Epidermal melanocyte (primary cell): ENCODE data around the gene FAM20C.
"Not testable (repeated sequence)": the region's sequence is repeated elsewhere in the genome, so short reads cannot be mapped to it uniquely, and the experiment has no call there.

Experiments used
- DNase-seq: peaks from one replicate; pipeline ENCODE4 v3.0.0; 2011; ENCODE audit warnings: low spot score; ENCODE audit not compliant: insufficient read length

FAM20C gene

DNA sequence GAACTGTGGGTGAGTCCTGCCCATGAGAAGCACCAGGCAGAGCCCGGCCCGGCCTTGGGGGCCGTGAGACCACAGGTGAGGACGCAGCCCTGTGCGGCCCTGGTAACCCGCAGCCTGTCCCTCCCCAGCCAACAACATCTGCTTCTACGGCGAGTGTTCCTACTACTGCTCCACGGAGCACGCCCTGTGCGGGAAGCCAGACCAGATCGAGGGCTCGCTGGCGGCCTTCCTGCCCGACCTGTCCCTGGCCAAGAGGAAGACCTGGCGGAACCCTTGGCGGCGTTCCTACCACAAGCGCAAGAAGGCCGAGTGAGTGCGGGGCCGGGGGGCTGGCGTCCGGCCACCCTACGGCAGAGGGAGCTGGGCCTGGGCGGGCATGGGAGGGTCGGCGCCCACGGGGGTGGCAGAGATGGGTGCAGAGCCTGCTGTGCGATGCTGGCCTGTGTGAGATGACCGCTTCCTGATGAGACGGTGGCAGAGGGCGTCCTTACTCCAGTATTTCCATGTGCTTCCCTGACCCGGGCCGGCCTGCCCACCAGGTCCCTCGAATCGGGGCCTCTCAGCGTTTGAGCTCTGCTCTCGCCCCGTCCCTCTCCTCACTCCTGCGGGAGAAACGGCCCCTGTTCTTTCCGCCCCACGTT lies 63.5 kb downstream of the FAM20C start:
- DNase-seq: no peak

DNA sequence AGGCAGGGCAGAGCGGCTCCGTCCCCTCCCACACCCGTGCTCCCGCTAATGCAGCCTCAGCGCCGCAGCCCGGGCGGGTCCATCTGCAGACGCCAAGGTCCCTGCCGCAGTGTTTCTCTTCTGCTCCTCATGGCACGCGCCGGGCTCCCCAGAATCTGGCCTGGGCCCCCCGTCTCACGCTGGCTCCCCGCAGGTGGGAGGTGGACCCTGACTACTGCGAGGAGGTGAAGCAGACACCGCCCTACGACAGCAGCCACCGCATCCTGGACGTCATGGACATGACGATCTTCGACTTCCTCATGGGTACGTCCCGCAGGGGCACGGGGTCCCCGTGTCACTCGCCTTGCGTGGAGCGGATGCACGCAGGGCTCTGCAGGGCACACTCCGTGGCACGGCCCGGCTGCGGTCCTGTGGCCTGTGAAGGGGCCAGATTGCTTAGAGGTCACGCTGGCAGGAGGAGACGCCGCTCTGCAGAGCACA lies 64.1 kb downstream of the FAM20C start:
- no peak for DNase-seq

GRCh38 chr7:256981-257646 lies 64.7 kb downstream of the FAM20C start:
- DNase-seq: no peak

GRCh38 chr7:257647-257992 lies 65.2 kb downstream of the FAM20C start:
- no peak for DNase-seq

GRCh38 chr7:258476-259190 lies 66.3 kb downstream of the FAM20C start:
- DNase-seq: no peak

DNA sequence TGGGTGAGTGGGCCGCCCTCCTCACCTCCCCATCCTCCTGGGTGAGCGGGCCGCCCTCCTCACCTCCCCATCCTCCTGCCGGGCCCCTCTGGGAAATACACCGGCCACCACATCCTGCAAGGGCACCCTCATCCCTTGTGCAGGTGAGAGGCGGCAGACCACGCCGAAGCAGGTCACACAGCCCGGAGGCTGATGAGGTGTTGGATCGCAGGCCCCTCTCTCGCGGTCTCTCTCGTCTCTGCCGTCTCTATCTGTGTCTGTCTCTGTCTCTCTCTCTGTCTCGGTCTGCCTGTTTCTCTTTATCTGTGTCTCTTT lies 66.8 kb downstream of the FAM20C start:
- DNase-seq: no peak

DNA sequence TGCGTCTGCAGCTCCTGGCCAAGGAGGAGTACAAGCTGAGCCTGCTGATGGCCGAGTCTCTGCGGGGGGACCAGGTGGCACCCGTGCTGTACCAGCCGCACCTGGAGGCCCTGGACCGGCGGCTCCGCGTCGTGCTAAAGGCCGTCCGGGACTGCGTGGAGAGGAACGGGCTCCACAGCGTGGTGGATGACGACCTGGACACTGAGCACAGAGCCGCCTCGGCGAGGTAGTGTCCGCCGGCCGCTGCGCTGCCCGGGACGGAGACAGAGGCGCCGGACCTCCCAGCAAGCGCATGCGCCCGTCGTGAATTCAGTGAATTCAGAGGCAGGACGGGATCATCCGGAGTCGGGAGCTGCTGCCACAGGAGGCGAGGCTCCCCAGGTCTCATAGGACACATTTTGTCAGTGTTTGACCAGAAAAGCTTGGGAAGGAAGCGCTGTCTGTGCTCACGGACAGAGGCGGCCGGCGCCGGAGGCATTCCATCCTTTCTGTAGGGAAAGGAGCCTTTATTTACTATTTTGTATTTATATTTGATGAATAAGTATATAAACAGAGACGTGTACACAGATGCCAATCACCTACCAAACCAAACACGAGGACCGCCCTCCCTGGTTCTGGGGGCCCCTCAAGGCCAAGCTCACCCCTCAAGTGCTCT lies 67.5 kb downstream of the FAM20C start:
- DNase-seq: no peak

GRCh38 chr7:260441-261281 lies 68.3 kb downstream of the FAM20C start:
- DNase-seq: no peak

- peak; percentile 11 for DNase-seq
Measured at GRCh38 chr7:261341-262250, 69.2 kb downstream of the FAM20C start.

DNA sequence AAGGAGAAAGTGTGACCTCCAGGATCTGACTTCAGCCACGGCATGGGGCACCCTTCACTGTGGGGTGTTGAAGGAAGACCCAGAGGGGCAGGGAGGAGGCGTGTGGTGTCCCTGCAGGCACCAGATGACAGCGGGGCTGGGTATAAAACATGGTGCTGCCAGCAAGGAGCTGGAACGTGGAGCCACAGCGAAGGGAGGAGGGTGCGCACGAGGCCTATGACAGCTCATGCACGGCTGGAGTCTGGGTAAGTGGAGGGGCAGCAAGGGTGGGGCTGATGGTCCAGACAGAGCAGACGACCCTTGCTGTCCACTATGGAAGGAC lies 69.8 kb downstream of the FAM20C start:
- DNase-seq: no peak

DNA sequence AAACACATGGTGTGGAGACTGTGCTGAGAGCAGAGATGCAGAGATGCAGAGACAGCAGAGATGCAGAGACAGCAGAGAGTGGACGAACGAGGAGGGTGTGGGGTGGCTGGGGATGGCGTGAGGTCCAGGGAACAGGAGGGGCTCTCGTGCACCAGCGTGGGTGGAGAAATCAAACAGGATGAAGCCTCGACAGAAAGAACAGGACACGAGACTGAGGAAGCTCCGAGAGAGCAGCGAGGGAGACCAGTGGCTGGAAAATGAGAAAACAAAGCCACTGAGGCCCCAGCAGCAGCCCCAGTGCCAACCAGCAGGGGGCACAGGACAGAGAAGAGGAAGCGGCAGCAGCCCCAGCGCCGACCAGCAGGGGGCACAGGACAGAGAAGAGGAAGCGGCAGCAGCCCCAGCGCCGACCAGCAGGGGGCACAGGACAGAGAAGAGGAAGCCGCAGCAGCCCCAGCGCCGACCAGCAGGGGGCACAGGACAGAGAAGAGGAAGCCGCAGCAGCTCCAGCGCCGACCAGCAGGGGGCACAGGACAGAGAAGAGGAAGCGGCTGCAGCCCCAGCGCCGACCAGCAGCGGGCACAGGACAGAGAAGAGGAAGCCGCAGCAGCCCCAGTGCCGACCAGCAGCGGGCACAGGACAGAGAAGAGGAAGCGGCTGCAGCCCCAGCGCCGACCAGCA lies 70.4 kb downstream of the FAM20C start:
- not testable (repeated sequence) for DNase-seq

DNA sequence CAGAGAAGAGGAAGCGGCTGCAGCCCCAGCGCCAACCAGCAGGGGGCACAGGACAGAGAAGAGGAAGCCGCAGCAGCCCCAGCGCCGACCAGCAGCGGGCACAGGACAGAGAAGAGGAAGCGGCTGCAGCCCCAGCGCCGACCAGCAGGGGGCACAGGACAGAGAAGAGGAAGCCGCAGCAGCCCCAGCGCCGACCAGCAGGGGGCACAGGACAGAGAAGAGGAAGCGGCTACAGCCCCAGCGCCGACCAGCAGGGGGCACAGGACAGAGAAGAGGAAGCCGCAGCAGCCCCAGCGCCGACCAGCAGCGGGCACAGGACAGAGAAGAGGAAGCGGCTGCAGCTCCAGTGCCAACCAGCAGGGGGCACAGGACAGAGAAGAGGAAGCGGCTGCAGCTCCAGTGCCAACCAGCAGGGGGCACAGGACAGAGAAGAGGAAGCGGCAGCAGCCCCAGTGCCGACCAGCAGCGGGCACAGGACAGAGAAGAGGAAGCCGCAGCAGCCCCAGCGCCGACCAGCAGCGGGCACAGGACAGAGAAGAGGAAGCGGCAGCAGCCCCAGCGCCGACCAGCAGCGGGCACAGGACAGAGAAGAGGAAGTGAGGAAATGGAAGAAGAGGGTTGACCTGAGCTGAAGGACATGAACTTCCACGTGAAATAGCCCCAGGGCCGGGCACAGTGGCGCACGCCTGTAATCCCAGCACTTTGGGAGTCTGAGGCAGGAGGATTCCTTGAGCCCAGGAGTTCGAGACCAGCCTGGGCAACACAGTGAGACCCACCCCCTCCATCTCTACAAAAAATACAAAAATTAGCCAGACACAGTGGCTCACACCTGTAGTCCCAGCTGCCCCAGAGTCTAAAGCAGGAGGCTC lies 71.3 kb downstream of the FAM20C start:
- not testable (repeated sequence) for DNase-seq

DNA sequence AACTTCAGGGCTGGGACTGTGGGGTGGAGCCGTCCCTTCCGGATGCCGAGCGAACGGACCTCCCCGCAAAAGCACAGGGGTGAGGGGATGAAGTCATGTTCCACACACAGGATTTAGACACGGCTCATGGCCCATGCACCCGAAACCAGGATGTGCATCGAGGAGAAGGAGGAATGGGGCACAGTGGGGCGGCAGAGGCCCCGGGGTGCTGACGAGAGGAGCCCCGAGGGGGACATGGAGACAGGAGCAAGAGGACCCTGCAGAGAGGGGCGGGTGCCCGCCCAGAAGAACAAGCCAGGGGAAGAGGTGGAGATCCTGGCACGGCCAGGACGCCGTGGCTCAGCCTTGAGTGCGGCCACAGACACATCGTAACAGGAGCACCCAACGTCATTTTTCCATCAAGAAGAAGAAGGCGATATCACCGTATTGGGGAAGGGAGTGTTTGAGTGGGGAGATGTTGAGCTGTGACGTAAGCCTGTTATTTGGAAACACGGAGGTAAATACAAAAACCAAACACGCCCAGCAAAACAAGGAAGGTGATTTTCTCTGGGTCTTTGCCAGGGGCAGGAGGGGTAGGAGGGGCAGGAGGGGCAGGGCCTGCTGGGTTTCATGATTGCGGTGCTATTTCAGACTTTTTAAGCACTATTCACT lies 72.3 kb downstream of the FAM20C start:
- no peak for DNase-seq

- DNase-seq: no peak
Measured at GRCh38 chr7:265192-265997, 73.0 kb downstream of the FAM20C start.

GRCh38 chr7:265998-266850 lies 73.9 kb downstream of the FAM20C start:
- DNase-seq: no peak
